ENCODE results near the gene INPP5A. TPM values are rescaled to one million over a fixed set of nuclear protein-coding genes. Genes with fewer than 3 reads are reported as not detected.

INPP5A gene
- total RNA-seq, 4 donors from 2014 or later, result 34.8 to 80.8 (median 52.8) TPM

DNA sequence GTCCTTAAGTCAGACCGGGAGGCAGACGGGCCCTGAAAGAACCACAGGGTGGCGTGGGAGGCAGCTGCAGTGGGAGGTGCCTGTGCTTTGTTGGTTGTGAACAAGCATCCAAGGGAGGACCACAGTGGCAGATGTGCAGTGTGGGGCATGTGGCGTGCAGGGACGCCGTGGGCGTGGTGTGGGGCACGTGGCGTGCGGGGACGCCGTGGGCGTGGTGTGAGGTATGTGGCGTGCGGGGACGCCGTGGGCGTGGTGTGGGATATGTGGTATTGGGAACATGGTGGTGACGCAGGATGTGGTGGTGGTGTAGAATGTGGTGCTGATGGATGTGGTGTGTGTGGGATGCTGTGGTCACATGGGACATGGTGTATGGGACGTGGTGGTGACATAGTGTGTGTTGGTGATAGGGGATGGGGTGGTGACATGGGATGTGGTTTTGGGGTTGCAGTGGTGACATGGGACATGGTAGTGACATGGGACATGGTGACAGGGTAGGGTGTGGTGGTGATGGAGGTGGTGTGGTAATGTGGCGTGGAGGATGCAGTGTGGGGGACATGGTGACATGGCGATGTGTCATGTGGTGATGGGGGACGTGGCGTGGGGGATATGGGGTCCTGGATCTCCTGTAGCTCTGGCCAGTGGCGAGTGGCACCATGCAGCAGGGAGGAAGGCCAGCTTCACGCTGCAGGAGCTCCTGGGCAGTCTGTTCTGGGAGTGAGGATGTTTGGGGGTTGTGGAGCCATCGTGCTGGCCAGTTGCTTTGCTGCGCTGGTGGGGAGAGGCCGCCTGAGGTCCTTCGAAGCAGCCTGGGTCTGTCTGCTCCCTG lies 78.8 kb downstream of the INPP5A start:
- no peaks in the 10 kb centered on the region for H3K36me3 ChIP-seq
- intact Hi-C loops (cut with DNase I; ENCODE audit: low total_unique reads) (no loop called here), in situ Hi-C loops (cut with MboI; ENCODE audit: low pct_ligation_motif_present in 1 of 4, low pct_unique_long_range_greater_than_20kb in 1 of 4, low sequenced_read_pairs in 3 of 4) (no loop called here)
- TF ChIP-seq, protein P1, sequence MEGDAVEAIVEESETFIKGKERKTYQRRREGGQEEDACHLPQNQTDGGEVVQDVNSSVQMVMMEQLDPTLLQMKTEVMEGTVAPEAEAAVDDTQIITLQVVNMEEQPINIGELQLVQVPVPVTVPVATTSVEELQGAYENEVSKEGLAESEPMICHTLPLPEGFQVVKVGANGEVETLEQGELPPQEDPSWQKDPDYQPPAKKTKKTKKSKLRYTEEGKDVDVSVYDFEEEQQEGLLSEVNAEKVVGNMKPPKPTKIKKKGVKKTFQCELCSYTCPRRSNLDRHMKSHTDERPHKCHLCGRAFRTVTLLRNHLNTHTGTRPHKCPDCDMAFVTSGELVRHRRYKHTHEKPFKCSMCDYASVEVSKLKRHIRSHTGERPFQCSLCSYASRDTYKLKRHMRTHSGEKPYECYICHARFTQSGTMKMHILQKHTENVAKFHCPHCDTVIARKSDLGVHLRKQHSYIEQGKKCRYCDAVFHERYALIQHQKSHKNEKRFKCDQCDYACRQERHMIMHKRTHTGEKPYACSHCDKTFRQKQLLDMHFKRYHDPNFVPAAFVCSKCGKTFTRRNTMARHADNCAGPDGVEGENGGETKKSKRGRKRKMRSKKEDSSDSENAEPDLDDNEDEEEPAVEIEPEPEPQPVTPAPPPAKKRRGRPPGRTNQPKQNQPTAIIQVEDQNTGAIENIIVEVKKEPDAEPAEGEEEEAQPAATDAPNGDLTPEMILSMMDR (IDR thresholded peaks at IDR 0.05), result no peak
- TF ChIP-seq EP300 (IDR thresholded peaks at IDR 0.05; ENCODE audit: low read depth), result no peak
- TF ChIP-seq POLR2AphosphoS5 (IDR thresholded peaks at IDR 0.05), result no peak
- TF ChIP-seq POLR2A (IDR thresholded peaks at IDR 0.05), result no peak
- H3K4me3 ChIP-seq, result no peak overlapping the region
- no peaks in the 10 kb centered on the region for H3K27me3 ChIP-seq
- H3K4me1 ChIP-seq, result peaks cover 0 to 12% (median 6%) of the 10 kb centered on the region in 4 donors
- H3K9me3 ChIP-seq, result peaks cover 7 to 8% of the 10 kb centered on the region in 2 donors
- H3K27ac ChIP-seq, result no peak overlapping the region
- WGBS, 2 donors (ENCODE audit: low coverage in 1 of 2), result 83 to 86% methylated on average over 17 to 30 of the region's 30 CpGs
- no peak for DNase-seq

DNA sequence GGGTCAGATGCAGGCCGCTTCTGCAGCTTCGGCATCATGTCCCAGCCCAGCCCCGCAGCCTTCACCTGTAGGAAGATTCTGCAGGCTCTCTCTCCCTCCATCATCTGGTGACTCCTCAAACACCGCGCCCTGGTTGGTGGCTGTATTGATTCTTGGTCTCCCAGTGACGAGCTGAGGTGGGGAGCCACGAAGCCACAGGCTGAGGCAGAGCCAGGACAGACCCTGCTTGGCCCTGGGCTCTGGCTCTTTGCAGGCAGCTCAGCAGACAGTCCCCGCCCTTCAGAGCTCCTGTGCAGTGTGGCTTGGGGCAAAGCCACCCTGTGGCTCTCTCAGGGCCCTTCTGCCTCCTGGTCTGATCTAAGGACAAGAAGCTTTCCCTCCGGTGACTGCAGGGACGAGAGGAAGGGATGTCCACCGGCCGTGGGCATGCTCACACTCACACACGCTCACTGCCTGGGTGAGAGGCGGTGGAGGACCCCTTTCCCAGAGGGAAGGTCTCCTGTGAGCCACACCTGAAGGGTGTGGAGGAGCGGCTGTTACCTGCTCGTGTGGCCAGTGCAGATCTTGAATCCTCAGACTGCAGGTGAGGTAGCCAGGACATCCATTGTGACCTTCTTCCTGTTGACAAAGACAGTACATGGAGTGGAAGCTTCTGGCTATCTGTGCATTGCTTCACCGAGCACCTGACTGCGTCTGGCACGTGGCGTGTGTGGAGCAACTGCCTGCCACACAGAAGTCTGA lies 79.6 kb downstream of the INPP5A start:
- no peaks in the 10 kb centered on the region for H3K27me3 ChIP-seq
- WGBS, 2 donors (ENCODE audit: low coverage in 1 of 2), result 92 to 100% methylated on average over 4 to 19 of the region's 20 CpGs
- H3K27ac ChIP-seq, result no peak overlapping the region
- H3K36me3 ChIP-seq, result no peaks in the 10 kb centered on the region
- TF ChIP-seq POLR2A (IDR thresholded peaks at IDR 0.05) (no peak), EP300 (IDR thresholded peaks at IDR 0.05; ENCODE audit: low read depth) (no peak), POLR2AphosphoS5 (IDR thresholded peaks at IDR 0.05) (no peak)
- TF ChIP-seq, protein P1 (IDR thresholded peaks at IDR 0.05), result no peak
- H3K4me1 ChIP-seq, result peaks cover 0 to 10% (median 5%) of the 10 kb centered on the region in 4 donors
- in situ Hi-C loops (cut with MboI; ENCODE audit: low pct_ligation_motif_present in 1 of 4, low pct_unique_long_range_greater_than_20kb in 1 of 4, low sequenced_read_pairs in 3 of 4) (no loop called here), intact Hi-C loops (cut with DNase I; ENCODE audit: low total_unique reads) (no loop called here)
- no peak for DNase-seq
- H3K9me3 ChIP-seq, result peaks cover 7 to 8% of the 10 kb centered on the region in 2 donors
- H3K4me3 ChIP-seq, result no peak overlapping the region

DNA sequence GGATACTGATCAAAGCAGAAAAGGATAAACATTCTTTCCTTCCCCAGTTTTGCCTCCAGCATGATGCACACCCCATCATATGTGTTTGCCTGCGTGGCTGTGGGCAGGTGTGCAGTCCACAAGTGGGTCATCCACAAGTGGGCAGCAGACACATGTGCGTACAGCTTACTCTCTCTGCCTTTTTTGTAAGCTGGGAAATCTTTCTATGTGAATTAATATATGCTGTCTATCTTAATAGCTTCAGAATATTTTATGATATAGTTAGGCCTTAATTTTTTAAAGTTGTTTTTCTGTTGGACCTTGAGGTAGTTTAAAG lies 80.1 kb downstream of the INPP5A start:
- Histone ChIP-seq H3K4me3 (no peak overlapping the region), H3K36me3 (no peaks in the 10 kb centered on the region), H3K27me3 (no peaks in the 10 kb centered on the region), H3K4me1 (peaks cover 0 to 5% (median under 1%) of the 10 kb centered on the region in 4 donors), H3K9me3 (peaks cover 7 to 8% of the 10 kb centered on the region in 2 donors), H3K27ac (no peak overlapping the region)
- 91 to 94% methylated on average over 2 of the region's 2 CpGs for WGBS, 2 donors (ENCODE audit: low coverage in 1 of 2)
- in situ Hi-C loops (cut with MboI; ENCODE audit: low pct_ligation_motif_present in 1 of 4, low pct_unique_long_range_greater_than_20kb in 1 of 4, low sequenced_read_pairs in 3 of 4), result no loop called here
- intact Hi-C loops (cut with DNase I; ENCODE audit: low total_unique reads), result no loop called here
- TF ChIP-seq EP300 (IDR thresholded peaks at IDR 0.05; ENCODE audit: low read depth) (no peak), POLR2AphosphoS5 (IDR thresholded peaks at IDR 0.05) (no peak), POLR2A (IDR thresholded peaks at IDR 0.05) (no peak)
- TF ChIP-seq, protein P1 (IDR thresholded peaks at IDR 0.05), result no peak
- no peak for DNase-seq

DNA sequence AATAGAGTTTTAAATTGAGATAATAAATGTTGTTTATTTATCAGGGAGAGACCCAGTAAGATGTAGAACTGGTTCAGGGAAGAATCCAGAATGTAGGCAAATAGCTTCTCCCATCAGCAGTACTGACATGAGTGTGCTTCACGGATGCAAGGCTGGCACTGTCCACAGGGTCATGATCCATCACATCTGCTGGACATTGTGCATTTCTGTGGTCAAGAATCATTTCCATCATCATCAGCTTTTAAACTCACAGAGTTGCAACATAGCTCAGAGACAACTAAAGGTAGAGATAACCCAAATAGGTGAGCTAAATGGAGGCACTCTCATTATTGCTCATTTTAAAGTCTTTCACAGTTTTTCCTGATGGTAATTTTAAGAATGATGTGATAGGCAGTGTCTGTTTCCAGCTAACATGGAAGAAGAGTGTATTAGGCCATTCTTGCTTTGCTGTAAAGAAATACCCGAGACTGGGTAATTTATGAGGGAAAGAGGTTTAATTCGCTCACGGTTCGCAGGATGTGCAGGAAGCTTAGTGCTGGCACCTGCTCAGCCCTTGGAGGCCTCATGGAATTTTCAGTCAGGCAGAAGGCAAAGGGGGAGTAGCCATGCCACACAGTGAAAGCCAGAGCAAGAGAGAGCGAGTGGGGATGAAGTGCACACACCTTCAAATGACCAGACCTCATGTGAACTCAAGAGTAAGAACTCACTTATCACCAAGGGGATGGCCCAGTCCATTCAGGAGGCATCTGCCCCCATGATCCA lies 80.8 kb downstream of the INPP5A start:
- Histone ChIP-seq H3K36me3 (no peaks in the 10 kb centered on the region), H3K27me3 (no peaks in the 10 kb centered on the region), H3K9me3 (peaks cover 7 to 8% of the 10 kb centered on the region in 2 donors), H3K4me1 (no peaks in the 10 kb centered on the region), H3K27ac (no peak overlapping the region), H3K4me3 (no peak overlapping the region)
- DNase-seq, result no peak
- intact Hi-C loops (cut with DNase I; ENCODE audit: low total_unique reads), result no loop called here
- in situ Hi-C loops (cut with MboI; ENCODE audit: low pct_ligation_motif_present in 1 of 4, low pct_unique_long_range_greater_than_20kb in 1 of 4, low sequenced_read_pairs in 3 of 4), result no loop called here
- TF ChIP-seq POLR2A (IDR thresholded peaks at IDR 0.05), result no peak
- no peak for TF ChIP-seq EP300 (IDR thresholded peaks at IDR 0.05; ENCODE audit: low read depth)
- no peak for TF ChIP-seq POLR2AphosphoS5 (IDR thresholded peaks at IDR 0.05)
- TF ChIP-seq, protein P1 (IDR thresholded peaks at IDR 0.05), result no peak
- 88% methylated on average over 2 to 6 of the region's 6 CpGs for WGBS, 2 donors (ENCODE audit: low coverage in 1 of 2)

Measured in transverse colon (tissue), 4 donors.